ENCODE measurements around the gene HEMGN.
"Not testable (repeated sequence)": the region's sequence is repeated elsewhere in the genome, so short reads cannot be mapped to it uniquely, and the experiment has no call there.

The HEMGN gene

GRCh38 chr9:97979788-97980478, 42.0 kb upstream of the HEMGN start:
- H3K4me3 ChIP-seq (replicated peaks; ENCODE audit: insufficient read depth, low read length), result no peak overlapping the region
- DNase-seq (ENCODE audit: low read depth in 1 of 2, low spot score in 1 of 2), result no peak
- no peak overlapping the region for H3K27ac ChIP-seq (replicated peaks)
- no peak for TF ChIP-seq GABPA (IDR thresholded peaks at IDR 0.05; ENCODE audit: low read depth)
- no peak for TF ChIP-seq POLR2AphosphoS5 (IDR thresholded peaks at IDR 0.05; ENCODE audit: low read depth)
- TF ChIP-seq CTCF (IDR thresholded peaks at IDR 0.05; ENCODE audit: insufficient read depth, low read length), result no peak
- TF ChIP-seq REST (IDR thresholded peaks at IDR 0.05; ENCODE audit: insufficient replicate concordance, low read depth), result no peak
- no peak for TF ChIP-seq SPI1 (IDR thresholded peaks at IDR 0.05; ENCODE audit: borderline replicate concordance, low read depth)
- H3K27me3 ChIP-seq (ENCODE audit: insufficient read depth, poor library complexity, severe bottlenecking), result no peaks in the 10 kb centered on the region

- TF ChIP-seq CTCF (IDR thresholded peaks at IDR 0.05; ENCODE audit: insufficient read depth, low read length) (no peak), REST (IDR thresholded peaks at IDR 0.05; ENCODE audit: insufficient replicate concordance, low read depth) (no peak), POLR2AphosphoS5 (IDR thresholded peaks at IDR 0.05; ENCODE audit: low read depth) (no peak), GABPA (IDR thresholded peaks at IDR 0.05; ENCODE audit: low read depth) (no peak), SPI1 (IDR thresholded peaks at IDR 0.05; ENCODE audit: borderline replicate concordance, low read depth) (no peak)
- Histone ChIP-seq H3K27me3 (ENCODE audit: insufficient read depth, poor library complexity, severe bottlenecking) (no peaks in the 10 kb centered on the region), H3K27ac (replicated peaks) (no peak overlapping the region), H3K4me3 (replicated peaks; ENCODE audit: insufficient read depth, low read length) (no peak overlapping the region)
- no peak for DNase-seq (ENCODE audit: low read depth in 1 of 2, low spot score in 1 of 2)
Measured at GRCh38 chr9:97978371-97979130, 40.6 kb upstream of the HEMGN start.

- not testable (repeated sequence) for DNase-seq (ENCODE audit: low read depth in 1 of 2, low spot score in 1 of 2); H3K4me3 ChIP-seq (replicated peaks; ENCODE audit: insufficient read depth, low read length); H3K27me3 ChIP-seq (ENCODE audit: insufficient read depth, poor library complexity, severe bottlenecking); H3K27ac ChIP-seq (replicated peaks)
Measured at GRCh38 chr9:97976633-97977032, 38.7 kb upstream of the HEMGN start.

- Histone ChIP-seq H3K4me3 (replicated peaks; ENCODE audit: insufficient read depth, low read length) (no peak overlapping the region), H3K27me3 (ENCODE audit: insufficient read depth, poor library complexity, severe bottlenecking) (no peaks in the 10 kb centered on the region), H3K27ac (replicated peaks) (no peak overlapping the region)
- DNase-seq (ENCODE audit: low read depth in 1 of 2, low spot score in 1 of 2), result no peak
- no peak for TF ChIP-seq POLR2AphosphoS5 (IDR thresholded peaks at IDR 0.05; ENCODE audit: low read depth)
Measured at GRCh38 chr9:97975376-97975775, 37.4 kb upstream of the HEMGN start.
